HG03135 (cell line): ENCODE measurements around the gene LPGAT1.

Experiments
- ATAC-seq: cut with Tn5 transposase; IDR thresholded peaks from one replicate; pipeline ENCODE4 v1.9.1; 2021; ENCODE audit warnings: mild to moderate bottlenecking, moderate library complexity; ENCODE audit not compliant: unreplicated experiment

LPGAT1 gene

GRCh38 chr1:211764701-211765100 lies 65.9 kb downstream of the LPGAT1 start:
- no peak for ATAC-seq

DNA sequence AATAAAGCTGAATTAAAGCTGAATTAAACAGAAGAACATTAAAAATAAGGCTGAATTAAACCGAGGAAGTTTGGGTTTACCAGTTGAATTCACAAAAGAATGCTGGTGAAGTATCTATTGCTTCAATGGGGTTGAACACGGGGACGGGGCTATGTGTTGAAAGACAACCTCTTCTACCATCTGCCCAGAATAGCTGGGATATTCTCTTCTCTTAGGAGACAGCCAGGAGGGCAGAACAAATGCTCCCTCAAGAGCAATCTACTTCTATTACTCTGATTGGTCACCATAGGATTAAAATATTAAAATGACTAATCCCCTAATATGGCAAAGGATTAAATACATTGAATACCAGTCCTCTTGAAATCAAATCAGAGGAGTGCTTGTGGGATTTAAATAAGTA lies 68.4 kb downstream of the LPGAT1 start:
- no peak for ATAC-seq

- no peak for ATAC-seq
These were observed 69.2 kb downstream of the LPGAT1 start for GRCh38 chr1:211761400-211761799.

DNA sequence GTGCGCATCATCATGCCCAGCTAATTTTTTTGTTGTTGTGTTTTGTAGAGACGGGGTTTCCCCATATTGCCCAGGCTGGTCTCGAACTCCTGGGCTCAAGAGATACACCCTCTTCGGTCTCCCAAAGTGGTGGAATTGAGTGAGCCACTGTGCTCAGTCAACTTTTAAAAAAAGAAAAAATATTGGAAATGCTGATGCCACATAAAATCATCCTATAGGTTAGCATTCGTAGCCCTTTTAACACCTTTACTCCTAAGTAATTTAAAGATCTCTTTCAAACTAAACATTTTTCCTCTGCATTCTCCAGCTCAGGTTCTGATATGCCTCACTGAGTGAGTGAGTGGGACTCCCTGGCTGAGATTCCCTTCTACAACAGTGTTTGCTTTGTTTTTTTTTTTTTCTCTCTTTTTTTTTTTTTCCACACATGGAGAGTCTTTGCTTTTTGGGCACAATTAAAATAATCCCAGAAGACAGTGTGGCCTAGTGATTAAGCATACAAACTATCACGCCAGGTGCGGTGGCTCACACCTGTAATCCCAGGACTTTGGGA lies 74.0 kb downstream of the LPGAT1 start:
- ATAC-seq: no peak

DNA sequence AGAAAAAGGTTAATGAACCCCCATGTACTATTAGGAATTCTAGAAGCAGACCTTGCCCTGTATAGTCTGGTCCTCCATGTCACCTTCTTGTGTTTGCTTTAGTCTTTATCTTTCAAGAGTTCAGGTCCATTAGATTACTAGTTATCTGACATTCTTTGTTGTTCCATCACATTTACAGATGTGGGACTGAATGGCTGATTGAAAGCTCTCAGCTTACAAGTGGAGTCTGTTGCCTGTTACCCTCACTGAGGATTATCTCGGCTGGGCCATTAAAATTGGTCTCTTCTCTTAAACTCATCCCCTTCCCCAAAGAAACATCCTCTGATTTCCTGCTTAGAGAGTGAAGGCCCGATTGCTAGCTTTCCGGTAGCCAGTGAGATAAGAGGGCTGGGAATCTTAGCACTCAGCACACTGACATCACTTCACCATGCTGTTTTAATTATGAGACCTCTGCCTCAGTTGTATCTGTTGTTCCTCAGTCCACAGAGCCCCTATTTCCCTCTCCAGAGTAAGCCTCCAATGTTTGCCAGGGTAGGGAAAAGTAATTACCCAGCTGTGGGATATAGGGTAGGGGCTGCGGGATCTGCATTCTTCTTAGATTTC lies 76.8 kb downstream of the LPGAT1 start:
- no peak for ATAC-seq

GRCh38 chr1:211752951-211753486 lies 77.5 kb downstream of the LPGAT1 start:
- ATAC-seq: no peak

DNA sequence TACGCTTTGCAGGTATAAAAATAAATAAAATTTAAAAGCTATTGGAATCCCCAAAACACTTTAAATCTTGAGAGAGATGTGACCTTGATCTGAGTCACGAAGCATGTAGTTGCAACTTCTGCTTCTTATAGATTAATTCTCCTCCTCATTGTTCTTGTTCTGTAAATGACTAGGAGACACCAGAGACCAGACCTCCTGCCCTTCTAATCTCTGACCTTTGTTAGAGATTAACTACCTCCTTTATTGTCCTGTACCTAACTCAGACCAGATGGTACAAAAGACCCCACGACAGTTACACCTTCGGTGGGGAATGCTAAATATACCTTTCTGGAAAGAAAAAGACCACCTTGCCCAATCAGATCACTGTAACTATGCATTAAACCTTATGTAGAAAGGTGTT lies 78.2 kb downstream of the LPGAT1 start:
- no peak for ATAC-seq

DNA sequence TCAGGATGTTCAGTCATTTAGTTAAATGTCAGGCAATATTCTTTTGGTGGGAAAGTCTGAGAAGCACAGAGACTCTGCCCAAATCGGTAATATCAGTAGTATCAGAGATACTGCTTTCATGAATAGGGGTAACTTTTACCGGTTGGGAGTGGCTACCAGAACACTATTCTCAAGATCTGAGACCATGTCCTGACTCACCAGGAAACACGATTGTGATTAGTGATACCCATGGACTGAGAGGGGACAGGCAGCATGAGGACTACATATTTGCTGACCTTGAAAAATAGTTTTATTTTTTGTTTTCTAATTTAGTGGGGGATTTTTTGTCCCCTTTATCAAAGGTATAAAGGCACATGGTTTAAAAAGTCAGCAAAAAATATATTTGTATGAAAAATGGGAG lies 79.1 kb downstream of the LPGAT1 start:
- ATAC-seq: no peak

DNA sequence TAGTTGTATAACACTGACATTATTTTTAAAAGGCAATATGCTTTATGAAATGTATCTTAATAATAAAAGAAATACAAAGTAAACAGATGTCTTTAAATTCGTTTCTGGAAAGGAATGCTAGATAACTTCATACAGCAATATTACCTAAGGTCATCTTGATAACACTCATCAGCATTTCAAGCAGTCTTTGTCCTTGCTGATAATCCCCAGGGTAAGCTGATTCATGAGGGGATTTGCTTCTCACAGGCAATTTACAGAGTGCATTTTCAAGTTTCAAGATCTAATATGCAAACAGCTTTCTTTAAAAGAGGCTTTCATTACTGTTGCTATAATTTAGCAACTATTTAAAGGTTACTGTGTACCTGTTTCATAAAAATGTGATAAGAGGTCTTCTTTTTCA lies 80.0 kb downstream of the LPGAT1 start:
- no peak for ATAC-seq

DNA sequence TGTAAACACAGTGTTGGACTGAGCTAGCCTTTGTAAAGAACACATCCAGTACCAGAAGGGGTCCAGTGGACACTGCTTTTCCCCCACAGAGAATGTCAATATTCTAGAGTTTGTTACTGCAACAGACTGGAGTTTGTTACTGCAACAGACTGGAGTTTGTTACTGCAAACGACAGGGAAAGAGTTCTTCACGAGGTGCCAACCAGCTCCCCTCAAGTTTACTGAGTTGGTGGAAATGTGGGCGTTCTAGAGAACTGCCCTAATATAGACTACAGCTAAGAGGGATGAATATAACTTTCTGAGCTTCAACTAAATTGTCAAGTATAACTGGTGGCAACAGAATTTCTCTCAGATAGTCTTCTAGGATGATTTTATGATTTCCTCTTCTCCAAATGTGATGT lies 81.3 kb downstream of the LPGAT1 start:
- ATAC-seq: no peak

- ATAC-seq: no peak
These were observed 81.8 kb downstream of the LPGAT1 start for GRCh38 chr1:211748810-211749209.

DNA sequence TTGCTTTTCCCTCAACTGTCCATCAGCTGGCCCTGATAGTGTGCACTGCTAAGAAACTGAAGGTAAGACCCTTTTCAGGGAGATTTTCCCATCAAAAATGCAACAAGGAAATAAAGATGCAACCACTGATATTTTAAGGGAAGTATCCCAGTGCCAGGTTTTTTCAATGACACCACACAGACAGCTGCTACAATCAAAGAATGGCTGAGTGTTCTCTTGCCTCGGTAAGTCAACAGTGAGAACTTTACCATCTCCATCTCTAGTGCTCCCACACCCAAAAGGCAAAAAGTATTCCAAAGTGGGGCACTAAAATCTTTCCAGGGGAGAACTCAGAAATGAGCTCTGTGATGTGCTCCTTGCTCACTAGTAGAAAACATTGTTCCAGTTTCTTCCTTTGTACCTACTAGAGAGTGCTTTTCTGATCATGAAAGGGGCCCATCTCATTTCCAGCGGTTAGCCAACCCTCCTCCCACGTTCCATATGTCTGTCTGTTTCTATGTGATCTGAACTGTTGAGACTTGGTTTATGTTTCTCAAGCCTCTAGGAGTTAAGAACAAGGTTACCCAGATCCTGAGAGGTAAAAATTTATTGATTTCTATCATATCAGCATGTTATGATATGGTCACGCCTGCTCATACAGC lies 87.6 kb downstream of the LPGAT1 start:
- no peak for ATAC-seq

DNA sequence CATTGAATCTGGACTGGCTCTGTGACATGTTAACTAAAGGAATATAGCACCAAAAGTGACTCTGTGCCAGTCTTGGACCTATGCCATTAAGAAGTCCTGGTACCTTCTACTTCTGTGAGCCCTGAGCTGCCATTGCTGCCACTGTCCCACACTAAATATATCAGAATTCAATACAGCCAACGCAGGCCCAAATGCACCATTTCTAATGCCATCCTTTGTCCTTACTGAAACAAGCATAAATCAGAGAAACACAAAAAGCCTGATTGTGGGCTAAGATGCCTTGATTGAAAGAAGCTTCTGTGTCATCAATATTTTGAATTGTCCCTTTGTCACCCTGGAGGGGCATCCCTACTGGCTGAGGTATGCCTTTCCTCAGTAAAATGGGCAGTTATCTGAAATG lies 88.3 kb downstream of the LPGAT1 start:
- no peak for ATAC-seq

DNA sequence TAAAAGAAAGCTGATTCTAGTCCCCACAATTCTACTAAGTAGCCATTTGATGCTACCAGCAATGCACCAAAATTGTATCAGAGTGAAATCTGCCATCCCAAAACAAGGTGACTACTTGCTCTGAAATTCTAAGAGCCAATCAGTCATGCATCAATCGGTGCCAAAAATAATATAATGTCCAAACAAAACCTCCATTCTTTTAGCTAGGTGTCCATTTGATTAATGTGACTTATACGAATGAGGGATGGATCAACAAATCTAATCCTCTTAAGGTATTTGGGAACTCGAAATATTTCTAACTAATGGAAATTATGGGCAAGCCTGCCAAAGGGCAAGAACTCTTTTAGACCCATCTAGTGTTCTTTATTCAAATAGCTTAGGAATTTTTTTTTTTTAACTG lies 88.8 kb downstream of the LPGAT1 start:
- no peak for ATAC-seq

DNA sequence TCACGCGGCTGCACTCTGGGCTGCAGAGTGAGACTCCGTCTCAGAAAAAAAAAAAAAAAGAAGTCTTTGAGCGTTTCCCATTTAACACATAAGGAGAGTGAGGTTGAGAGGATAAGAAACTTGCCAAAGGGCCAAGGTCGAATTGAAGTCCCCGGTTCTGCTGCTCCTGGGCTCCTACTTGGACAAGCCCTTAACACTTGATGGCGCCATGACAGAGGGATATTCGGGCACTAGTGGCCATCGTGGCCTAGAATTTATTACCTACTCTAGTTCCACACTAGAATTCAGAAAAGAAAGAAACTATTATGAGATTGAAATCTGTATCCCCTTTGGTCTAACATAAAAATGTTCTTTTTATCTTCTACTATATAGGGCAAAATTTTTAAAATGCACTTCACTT lies 89.4 kb downstream of the LPGAT1 start:
- ATAC-seq: no peak

GRCh38 chr1:211739671-211740411 lies 90.7 kb downstream of the LPGAT1 start:
- no peak for ATAC-seq

GRCh38 chr1:211738691-211739301 lies 91.8 kb downstream of the LPGAT1 start:
- no peak for ATAC-seq

- ATAC-seq: no peak
These were observed 92.4 kb downstream of the LPGAT1 start for GRCh38 chr1:211738096-211738690.

DNA sequence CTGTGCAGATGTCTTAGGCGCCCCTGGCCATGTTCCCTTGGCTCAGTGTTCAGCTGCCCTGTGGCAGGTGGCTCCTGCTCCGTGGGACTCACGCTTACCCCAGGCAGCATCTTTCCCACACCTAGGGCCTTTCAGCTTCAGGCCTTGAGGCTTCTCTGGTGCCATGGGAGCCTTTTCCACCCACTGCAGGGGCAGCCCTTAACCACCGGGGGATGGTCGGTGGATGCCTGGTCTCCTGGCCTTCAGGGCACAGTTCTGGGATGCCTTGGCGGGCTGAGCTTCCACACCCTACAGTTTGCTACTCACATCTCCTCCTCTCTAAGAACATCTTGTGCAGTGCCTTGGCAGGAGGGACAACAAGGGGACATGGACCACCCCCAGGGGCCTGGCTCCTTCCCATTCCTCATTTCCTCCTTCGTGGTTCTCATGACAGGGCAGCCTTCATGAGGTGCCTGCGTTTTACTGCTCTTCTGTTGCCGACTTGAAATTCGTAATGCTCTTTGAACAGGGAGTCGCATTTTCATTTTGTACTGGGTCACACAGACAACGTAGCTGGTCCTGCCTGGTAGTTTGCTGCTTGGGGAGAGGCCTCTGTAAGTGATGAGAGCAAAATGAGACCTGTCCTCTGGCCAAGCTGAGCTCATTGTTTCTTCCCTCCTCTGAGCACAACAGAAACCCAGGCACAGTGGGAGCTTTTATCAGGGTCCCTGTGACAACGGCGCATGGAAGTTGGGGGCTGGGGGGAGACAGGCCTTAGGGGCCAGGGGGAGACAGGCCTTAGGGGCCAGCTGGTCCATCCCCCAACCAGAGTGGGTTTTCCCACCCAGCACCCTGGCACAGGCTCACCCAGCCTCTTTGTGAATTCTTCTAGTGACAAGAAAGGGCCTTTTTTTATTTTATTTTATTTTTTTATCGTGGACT lies 93.2 kb downstream of the LPGAT1 start:
- no peak for ATAC-seq

DNA sequence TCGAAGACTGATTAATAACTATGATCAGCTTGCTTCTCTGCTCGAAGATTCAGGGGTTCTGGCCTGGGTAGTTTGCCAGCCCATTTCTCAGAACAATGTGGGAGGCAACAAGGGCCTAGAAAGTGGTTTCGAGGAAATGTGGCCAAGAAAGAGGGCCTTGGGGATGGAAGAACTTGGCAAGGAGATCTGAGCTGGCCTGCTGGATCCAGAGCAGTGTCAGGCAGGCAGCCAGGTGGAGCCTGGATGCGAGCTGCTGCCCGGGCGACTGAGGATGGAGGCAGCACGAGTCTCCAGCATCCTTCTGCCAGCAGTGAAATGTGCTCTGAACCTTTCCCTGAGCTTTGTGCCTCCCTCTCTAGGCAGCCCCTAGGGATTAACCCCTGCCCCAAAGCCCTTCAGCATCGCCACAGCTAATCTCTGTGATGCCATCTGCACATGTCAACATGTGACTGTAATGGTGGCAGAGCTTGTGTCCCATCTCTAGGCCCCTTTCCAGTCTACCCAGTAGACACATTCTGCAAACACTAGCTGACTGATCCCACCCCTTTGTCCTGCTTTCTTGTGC lies 94.1 kb downstream of the LPGAT1 start:
- ATAC-seq: no peak
